NCI-H1930 (cell line): ENCODE data around the gene CCDC33.

Experiments
- DNase-seq, 2 experiments: peaks; one replicate each; lab custom pipeline; 2025; lab: John Stamatoyannopoulos, UW

CCDC33 gene

DNA sequence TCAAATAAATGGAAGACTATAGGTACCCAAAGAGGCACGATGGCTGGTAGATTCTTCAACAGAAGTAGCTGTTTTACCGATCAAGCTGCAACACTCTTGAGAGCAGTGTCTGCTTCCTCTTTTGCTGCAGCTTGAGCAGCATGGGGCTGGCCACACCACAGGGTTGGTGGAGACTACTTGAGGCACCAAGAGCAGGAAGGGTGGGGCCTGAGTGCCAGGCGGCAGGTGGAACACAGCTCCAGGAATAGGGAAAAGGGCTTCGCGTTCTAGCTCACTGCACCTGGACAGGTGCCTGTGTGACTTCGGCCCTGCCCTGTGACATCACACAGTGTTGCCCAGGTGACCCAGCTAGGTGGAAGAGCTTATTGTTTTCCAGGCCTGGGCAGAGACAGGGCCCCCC, at the start of gene CCDC33:
Gene CCDC33, plus strand, starts transcription at position 365 of the 400 bp plus-strand sequence. CDS start 394 bp downstream, outside the sequence.
- no peak for DNase-seq

GRCh38 chr15:74188216-74188615, 47.9 kb upstream of the CCDC33 start:
- DNase-seq: no peak

GRCh38 chr15:74191798-74192197, 44.3 kb upstream of the CCDC33 start:
- no peak for DNase-seq

GRCh38 chr15:74192751-74193150, 43.4 kb upstream of the CCDC33 start:
- DNase-seq: no peak

- DNase-seq: no peak
These were observed 42.8 kb upstream of the CCDC33 start for GRCh38 chr15:74193299-74193718.

- DNase-seq: no peak
These were observed 42.2 kb upstream of the CCDC33 start for GRCh38 chr15:74193905-74194304.

DNA sequence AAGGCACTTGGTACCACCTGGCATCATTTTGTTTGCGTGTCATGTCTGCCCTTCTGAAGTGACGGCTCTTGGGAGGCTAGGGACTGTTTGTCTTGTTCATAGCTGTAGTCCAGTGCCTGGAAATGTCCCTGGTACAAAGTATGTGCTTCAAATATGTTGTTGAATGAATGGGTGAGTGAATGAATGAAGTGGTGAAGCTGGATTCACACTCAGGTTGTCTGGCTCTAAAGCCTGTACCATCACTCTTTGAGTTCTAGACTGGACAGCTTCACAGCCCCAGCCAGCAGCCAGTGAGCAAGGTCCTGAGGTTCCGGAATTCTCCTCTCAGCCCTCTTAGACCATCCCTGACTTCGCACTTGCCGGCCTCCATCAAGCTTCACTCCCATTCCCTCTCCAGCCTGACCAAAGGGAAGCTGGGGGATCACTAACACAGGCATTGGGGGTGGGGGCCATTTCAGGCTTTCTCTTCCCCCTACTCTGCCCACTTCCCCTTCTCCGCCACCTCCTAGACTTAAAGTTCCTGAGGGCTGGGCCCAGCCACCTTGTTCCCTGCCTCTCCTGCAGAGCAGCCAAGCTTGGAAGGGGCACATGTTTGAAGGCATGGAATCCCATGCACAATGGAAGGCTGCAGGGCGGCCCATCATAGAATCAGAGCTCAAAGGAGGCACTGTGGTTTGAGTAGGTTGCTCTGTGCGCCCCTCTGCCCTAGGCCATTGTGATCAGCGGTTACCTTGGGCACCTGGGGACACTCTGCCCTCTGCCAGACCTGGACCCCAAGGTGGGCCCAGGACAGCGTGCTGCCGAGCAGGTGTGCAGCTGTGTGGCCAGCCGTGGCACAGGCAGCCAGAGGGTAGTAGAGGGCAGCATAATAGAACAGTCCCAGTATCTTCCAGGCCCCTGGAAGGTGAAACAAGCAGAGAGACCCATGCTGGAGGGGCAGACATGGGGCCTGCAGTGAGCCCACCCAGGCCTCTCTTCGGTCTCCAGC, 41.3 kb upstream of the CCDC33 start:
- no peak for DNase-seq

GRCh38 chr15:74196175-74196574, 40.0 kb upstream of the CCDC33 start:
- no peak for DNase-seq

GRCh38 chr15:74197176-74197965, 38.8 kb upstream of the CCDC33 start:
- no peak for DNase-seq

DNA sequence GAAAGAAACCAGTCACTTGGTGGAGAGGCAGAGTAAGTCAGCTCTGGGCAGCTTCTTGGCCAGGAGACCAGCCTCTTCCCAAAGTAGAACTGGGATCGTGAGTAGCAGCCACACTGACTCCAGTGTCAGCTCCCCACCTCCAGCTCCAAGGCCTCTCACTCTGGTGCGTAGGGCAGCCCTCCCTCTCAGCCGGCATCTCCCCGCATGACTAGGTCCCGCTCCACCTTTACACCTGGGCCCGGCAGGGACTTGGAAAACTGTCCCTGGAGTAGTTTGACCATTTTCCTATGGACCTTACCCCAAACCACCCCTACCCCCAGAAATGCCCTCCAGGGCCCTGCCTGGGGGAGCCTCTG, 36.9 kb upstream of the CCDC33 start:
- no peak for DNase-seq

DNA sequence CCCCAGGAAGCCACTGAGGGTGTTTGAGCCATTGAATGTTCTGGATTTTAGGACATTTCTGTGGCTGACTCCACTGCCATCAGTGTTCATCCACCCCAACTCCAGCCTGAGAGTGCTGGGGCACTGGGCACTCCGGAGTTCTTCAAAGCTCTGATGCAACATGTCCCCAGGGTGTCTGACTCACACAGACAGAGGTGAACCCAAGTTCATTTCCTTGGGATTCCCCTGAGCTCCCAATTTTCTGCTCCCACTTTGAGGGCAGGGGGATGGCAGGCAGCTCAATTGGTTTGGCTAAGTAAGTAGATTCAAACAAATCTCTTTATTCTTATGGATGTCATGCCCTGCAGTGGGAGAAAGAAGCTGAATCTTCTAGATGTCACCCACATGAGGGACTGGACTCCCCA, 35.7 kb upstream of the CCDC33 start:
- no peak for DNase-seq

- DNase-seq: no peak
These were observed 35.2 kb upstream of the CCDC33 start for GRCh38 chr15:74200871-74201419.

- no peak for DNase-seq
These were observed 34.3 kb upstream of the CCDC33 start for GRCh38 chr15:74201710-74202420.

DNA sequence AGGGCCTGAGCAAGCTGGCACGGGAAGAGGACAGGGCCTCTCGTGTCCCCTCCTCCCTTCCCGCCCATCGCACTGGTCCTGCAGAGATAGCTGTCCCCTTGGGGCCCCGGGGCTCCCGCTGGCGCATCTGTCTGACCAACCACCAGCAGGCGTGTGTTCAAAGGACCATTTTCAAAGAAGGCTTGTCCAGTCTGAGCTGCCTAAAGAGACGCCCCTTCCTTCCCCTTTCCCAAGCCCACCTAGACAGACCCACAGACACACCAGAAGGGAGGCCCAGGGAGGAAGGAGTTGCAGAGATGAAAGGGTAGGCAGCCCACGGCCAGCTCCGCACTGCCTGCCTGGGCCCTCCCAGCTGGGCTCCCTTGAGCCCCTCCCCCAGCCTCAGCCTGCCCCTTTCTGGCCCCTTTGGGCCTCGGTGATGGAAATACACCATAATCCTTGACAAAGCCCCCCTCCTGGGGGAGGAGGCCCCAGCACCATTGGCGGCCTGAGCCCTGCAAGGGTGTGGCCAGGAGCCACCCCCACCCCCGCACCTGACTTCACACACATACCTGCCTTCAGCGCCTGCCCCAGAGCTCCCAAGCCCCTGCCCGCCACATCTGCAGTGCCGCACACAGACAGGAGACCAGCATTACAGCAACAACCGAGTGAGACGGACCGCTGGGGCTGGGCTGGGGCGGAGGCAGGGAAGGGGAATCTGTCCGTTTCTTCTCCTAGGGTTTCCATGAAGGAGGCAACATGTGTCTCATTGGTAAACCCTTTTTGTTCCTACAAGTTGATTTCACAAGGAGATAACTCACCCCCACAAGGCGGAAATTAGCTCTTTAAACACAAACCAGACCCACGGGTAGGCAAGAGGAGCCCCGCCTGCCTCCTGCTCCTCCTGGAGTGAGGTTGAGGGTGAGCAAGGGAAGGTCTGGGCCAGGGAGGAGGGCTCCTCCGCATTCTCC, 33.4 kb upstream of the CCDC33 start, which contains the start of gene STRA6:
Gene STRA6, minus strand, starts transcription at position 336 of the 950 bp plus-strand sequence. CDS start 520 bp downstream, outside the sequence.
- no peak for DNase-seq

GRCh38 chr15:74203914-74204431, 32.2 kb upstream of the CCDC33 start:
- DNase-seq: no peak

DNA sequence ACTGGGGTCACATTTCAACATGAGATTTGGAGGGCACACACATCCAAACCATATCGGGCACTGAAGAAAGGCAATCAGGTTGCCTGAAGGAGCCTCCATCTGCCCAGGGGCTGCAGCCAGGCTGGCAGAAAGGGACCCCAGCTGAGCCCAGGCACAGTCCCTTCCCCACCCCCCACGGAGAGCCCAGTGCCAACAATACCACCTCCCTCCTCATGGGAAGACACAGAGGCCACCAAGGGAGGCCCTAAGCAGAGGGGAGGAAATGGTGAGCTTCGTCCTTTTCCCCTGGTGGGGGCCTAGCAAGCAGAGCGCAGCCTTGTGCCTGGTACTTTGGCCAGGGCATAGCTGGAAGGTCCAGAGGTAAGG, 30.6 kb upstream of the CCDC33 start:
- no peak for DNase-seq

DNA sequence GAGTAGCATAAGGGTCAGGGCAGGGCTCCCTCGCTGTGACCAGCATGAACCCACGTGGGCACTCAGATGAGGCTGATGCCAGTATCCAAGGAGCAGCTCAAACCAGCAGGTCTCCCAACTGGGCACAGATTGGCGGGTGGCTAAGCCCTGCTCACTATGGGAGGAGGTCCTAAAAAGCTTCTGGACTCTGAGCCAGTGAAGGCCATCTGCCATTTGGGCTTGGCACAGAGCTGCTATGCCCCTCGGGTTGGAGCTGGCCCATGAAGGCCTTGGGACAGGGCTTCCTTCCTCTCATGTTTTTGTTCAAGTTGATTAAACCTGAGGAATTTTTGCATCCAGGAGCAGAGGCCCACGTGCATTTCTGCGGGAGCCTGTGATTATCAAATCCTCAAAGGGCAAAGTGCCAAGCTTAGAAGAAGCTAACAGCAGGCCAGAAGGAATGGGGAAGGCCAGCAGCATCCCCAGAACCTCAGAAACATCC, 29.3 kb upstream of the CCDC33 start:
- DNase-seq: no peak

- DNase-seq: no peak
These were observed 28.3 kb upstream of the CCDC33 start for GRCh38 chr15:74207652-74208440.

- DNase-seq: no peak
These were observed 27.6 kb upstream of the CCDC33 start for GRCh38 chr15:74208496-74208895.
